Brain microvascular endothelial cell (primary cell): ENCODE results near the gene HACD2.

Source experiments
- DNase-seq: peaks from one replicate; pipeline ENCODE4 v3.0.0-alpha.2; 2020
- H3K27ac ChIP-seq: fragments of 250-450 bp; sonication (Bioruptor Pico); 2 replicates; pipeline ENCODE4 v1.5.1; 2020; ENCODE audit warnings: mild to moderate bottlenecking, moderate library complexity
- H3K27me3 ChIP-seq: fragments of 250-450 bp; sonication (Bioruptor Pico); replicated peaks from 2 replicates; pipeline ENCODE4 v1.5.1; 2020; ENCODE audit warnings: mild to moderate bottlenecking
- H3K36me3 ChIP-seq: fragments of 250-450 bp; sonication (Bioruptor Pico); replicated peaks from 2 replicates; pipeline ENCODE4 v1.5.1; 2020; ENCODE audit warnings: mild to moderate bottlenecking
- H3K4me3 ChIP-seq: 2 replicates; pipeline ENCODE4 v1.5.1; 2011; ENCODE audit warnings: low read depth, mild to moderate bottlenecking, control low read depth, low read length, moderate library complexity
- CTCF ChIP-seq: IDR thresholded peaks from 2 replicates; pipeline ENCODE4 v1.5.1; 2011; ENCODE audit warnings: low read depth, mild to moderate bottlenecking, moderate library complexity, low read length, control low read depth, inconsistent platforms; ENCODE audit errors: missing control alignments
- in situ Hi-C: cut with HindIII; loops from 2 replicates; pipeline ENCODE4 v1.10.0; 2017; ENCODE audit warnings: low sequenced_read_pairs, low pct_ligation_motif_present

HACD2 gene

DNA sequence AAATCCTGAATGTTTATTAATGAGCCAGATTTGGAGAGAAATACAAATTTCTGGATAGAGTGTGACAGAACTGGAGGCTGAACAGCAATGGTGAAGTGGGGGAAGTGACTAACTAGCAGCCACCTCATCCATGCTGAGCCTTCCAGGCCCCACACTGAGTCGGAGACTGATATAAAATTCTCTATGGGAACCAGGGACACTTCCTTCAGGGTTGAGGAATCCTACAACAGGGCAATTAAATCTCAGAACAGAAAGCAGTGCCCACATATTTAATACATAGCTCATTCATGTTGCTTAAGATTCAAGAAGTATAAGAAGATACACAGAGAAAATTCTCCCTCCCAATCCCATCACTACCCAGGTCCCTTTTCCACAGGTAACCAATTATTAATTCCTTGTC, 49.3 kb downstream of the HACD2 start:
- DNase-seq, result peak; percentile 70
- H3K36me3 ChIP-seq, result no peaks in the 10 kb centered on the region
- no peak for TF ChIP-seq CTCF
- in situ Hi-C loops, result no loop called here
- H3K27ac ChIP-seq, result no peak overlapping the region
- H3K4me3 ChIP-seq, result no peak overlapping the region
- H3K27me3 ChIP-seq, result no peaks in the 10 kb centered on the region

DNA sequence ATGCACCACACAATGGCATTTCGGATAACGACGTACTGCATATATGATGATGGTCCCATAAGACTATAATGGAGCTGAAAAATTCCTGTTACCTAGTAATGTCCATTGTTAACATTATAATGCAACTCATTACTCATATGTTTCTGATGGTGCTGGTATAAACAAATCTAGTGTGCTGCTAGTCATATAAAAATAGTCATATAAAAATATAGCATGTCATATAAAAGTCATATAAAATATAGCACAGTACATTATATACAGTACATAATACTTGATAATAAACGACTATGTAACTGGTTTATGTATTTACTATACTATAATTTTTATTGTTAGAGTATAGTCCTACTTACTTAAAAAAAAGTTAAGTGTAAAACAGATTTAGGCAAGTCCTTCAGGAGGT, 50.6 kb downstream of the HACD2 start:
- Histone ChIP-seq H3K27ac (no peak overlapping the region), H3K27me3 (no peaks in the 10 kb centered on the region), H3K4me3 (no peak overlapping the region), H3K36me3 (no peaks in the 10 kb centered on the region)
- in situ Hi-C loops, result no loop called here
- DNase-seq, result no peak
- no peak for TF ChIP-seq CTCF

DNA sequence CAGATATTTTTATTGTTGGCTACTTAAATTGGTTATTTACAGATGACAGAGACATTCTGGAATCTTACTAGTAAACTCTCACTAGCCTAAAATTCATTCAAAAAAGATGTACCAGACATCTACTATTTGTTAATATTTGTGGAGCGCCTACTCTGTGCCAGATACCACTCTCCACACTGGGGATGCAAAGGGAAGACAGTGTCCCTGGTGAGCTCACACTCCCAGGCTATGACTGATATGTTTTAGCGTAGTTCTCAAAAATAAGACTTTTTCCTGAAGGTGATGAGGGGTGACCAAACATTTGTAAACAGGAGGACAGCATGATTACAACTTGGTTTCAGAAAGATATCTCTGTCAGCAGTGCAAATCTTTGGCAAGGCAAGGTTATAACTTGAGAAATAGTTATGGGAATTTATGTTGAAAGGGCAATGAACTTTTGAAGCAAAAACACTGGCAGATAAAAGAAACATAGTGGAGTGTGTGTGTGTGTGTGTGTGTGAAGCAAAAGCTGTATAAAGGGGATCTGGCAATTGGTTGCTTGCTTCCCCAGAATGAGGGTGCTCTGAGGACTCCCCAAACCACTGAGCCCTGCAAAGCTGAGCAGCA, 51.2 kb downstream of the HACD2 start:
- no peak for DNase-seq
- TF ChIP-seq CTCF, result no peak
- H3K4me3 ChIP-seq, result no peak overlapping the region
- in situ Hi-C loops, result no loop called here
- H3K27ac ChIP-seq, result no peak overlapping the region
- no peaks in the 10 kb centered on the region for H3K27me3 ChIP-seq
- H3K36me3 ChIP-seq, result no peaks in the 10 kb centered on the region

DNA sequence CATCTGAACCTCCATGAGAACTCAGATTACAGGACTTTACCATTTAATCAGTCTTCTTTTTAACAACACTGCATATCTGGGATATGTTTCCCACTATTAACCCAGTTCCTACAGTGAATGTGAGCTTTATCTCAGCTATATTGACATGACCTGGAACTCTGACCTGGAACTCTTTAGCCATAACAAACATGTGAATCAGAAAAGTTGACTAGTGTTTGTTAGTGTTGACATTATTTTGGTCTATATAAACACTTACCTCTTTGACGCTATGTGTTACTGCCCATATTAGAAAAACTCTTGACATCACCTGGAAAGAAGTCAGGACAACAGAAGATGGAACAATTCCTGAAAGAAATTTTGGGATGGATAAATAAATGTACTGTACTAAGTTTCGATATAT, 56.7 kb downstream of the HACD2 start:
- DNase-seq, result no peak
- in situ Hi-C loops, result no loop called here
- TF ChIP-seq CTCF, result no peak
- H3K4me3 ChIP-seq, result no peak overlapping the region
- no peak overlapping the region for H3K27ac ChIP-seq
- H3K36me3 ChIP-seq, result peaks cover 2% of the 10 kb centered on the region
- H3K27me3 ChIP-seq, result no peaks in the 10 kb centered on the region

- H3K4me3 ChIP-seq, result no peak overlapping the region
- in situ Hi-C loops, result no loop called here
- H3K27ac ChIP-seq, result no peak overlapping the region
- H3K27me3 ChIP-seq, result no peaks in the 10 kb centered on the region
- no peak for TF ChIP-seq CTCF
- DNase-seq, result no peak
- H3K36me3 ChIP-seq, result peaks cover 2% of the 10 kb centered on the region
Observed at GRCh38 chr3:123527046-123527445, 57.8 kb downstream of the HACD2 start.

- Histone ChIP-seq H3K27ac (no peak overlapping the region), H3K27me3 (no peaks in the 10 kb centered on the region), H3K4me3 (no peak overlapping the region), H3K36me3 (peaks cover 2% of the 10 kb centered on the region)
- no peak for TF ChIP-seq CTCF
- in situ Hi-C loops, result no loop called here
- no peak for DNase-seq
Observed at GRCh38 chr3:123526474-123526873, 58.4 kb downstream of the HACD2 start.
